ENCODE data around the gene SDR42E2. TPM values are rescaled to one million over a fixed set of nuclear protein-coding genes. Genes with fewer than 3 reads are reported as not detected.

Gene SDR42E2
- total and polyA plus RNA-seq, 7 experiments from 2014 or later, result 0.07 to 1.6 (median 0.81) TPM; not detected in 1

DNA sequence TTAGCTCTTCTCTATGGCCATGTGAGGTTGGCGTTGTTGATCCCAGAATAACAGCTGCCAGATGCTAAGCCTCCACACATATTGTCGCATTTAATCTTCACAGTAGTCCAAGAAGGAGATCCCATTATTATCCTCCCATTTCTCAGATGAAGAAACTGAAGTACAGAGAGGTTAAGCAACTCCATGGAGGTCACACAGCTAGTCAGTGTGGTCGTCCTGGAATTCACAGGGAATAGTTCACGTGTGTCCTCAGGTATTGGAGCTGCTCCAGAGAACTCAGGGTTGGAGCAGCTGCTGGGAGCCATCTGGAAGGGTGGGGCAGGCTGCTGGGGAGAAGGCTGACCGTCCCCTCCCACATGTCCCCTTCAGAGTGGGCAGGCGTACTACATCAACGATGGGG lies 19.5 kb downstream of the SDR42E2 start:
- H3K9me3 Mint-ChIP-seq, result peaks cover 0 to 4% (median 0%) of the 10 kb centered on the region in 11 donors

DNA sequence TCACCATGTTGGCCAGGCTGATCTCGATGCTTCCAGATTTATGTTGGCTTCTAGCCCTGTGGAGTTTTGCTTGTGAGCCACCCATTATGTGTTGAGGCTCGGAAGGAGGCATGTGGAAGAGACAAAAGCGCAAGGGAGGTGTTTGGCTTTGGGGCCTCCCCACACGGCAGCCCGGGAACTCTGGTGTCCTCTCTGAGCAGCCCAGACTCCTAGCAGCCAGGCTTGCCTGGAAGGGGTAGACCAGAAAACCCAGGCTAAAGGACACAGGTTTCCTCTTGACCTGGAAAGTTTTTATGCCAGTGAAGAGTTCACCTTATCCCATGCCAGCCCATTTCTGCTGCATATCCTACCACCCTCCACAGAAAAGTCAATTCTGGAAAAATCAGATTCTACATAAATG lies 21.0 kb downstream of the SDR42E2 start:
- ATAC-seq (no peak), DNase-seq (no peak)
- H3K9me3 Mint-ChIP-seq, result peaks cover 0 to 4% (median 0%) of the 10 kb centered on the region in 11 donors
- Histone ChIP-seq H3K4me3 (ENCODE audit: low read length) (no peak overlapping the region), H3K27me3 (ENCODE audit: control insufficient read depth in 2 of 2, insufficient read depth in 2 of 2, low read length in 2 of 2) (no peaks in the 10 kb centered on the region), H3K27ac (ENCODE audit: low read depth, low read length) (no peak overlapping the region), H3K4me1 (ENCODE audit: control insufficient read depth in 2 of 2, insufficient read depth in 2 of 2, low read length in 2 of 2) (peaks cover 3 to 9% of the 10 kb centered on the region in 2 donors), H3K36me3 (ENCODE audit: control insufficient read depth in 2 of 3, insufficient read depth in 3 of 3, low read length in 3 of 3) (no peaks in the 10 kb centered on the region), H3K9me3 (ENCODE audit: control insufficient read depth in 2 of 3, low read length in 3 of 3) (no peaks in the 10 kb centered on the region)
- peaks cover 0 to 3% (median 0%) of the 10 kb centered on the region in 5 donors for H3K27me3 Mint-ChIP-seq
- no peak overlapping the region for H3K4me3 Mint-ChIP-seq
- CTCF ChIA-PET, result no interaction called here
- H3K27ac Mint-ChIP-seq, result no peak overlapping the region
- POLR2A ChIA-PET, result interaction anchor here (0.6 kb wide), 1 partner anchor 13 kb away, joined by 3 read pairs; no protein-coding TSS in a partner anchor
- peaks cover 4 to 10% (median 6%) of the 10 kb centered on the region in 7 donors for H3K4me1 Mint-ChIP-seq
- peaks cover 0 to 15% (median 0%) of the 10 kb centered on the region in 5 donors for H3K36me3 Mint-ChIP-seq
- intact Hi-C loops (cut with micrococcal nuclease), result no loop called here

More for the DNA sequence above, 19.5 kb downstream of the SDR42E2 start:
- ChIA-PET CTCF (no interaction called here), POLR2A (no interaction called here)
- Mint-ChIP-seq H3K4me1 (peaks cover 0 to 4% (median 0%) of the 10 kb centered on the region in 7 donors), H3K27me3 (peaks cover 0 to 3% (median 0%) of the 10 kb centered on the region in 5 donors), H3K27ac (peak overlapping the region in 1 of 9 donors; percentile 49), H3K4me3 (no peak overlapping the region), H3K36me3 (peaks cover 0 to 15% (median 0%) of the 10 kb centered on the region in 5 donors)
- intact Hi-C loops (cut with micrococcal nuclease), result no loop called here
- Histone ChIP-seq H3K9me3 (ENCODE audit: control insufficient read depth in 2 of 3, low read length in 3 of 3) (no peaks in the 10 kb centered on the region), H3K4me3 (ENCODE audit: low read length) (no peak overlapping the region), H3K4me1 (ENCODE audit: control insufficient read depth in 2 of 2, insufficient read depth in 2 of 2, low read length in 2 of 2) (no peaks in the 10 kb centered on the region), H3K27ac (ENCODE audit: low read depth, low read length) (no peak overlapping the region), H3K27me3 (ENCODE audit: control insufficient read depth in 2 of 2, insufficient read depth in 2 of 2, low read length in 2 of 2) (no peaks in the 10 kb centered on the region), H3K36me3 (ENCODE audit: control insufficient read depth in 2 of 3, insufficient read depth in 3 of 3, low read length in 3 of 3) (no peaks in the 10 kb centered on the region)
- ATAC-seq (no peak), DNase-seq (no peak)

DNA sequence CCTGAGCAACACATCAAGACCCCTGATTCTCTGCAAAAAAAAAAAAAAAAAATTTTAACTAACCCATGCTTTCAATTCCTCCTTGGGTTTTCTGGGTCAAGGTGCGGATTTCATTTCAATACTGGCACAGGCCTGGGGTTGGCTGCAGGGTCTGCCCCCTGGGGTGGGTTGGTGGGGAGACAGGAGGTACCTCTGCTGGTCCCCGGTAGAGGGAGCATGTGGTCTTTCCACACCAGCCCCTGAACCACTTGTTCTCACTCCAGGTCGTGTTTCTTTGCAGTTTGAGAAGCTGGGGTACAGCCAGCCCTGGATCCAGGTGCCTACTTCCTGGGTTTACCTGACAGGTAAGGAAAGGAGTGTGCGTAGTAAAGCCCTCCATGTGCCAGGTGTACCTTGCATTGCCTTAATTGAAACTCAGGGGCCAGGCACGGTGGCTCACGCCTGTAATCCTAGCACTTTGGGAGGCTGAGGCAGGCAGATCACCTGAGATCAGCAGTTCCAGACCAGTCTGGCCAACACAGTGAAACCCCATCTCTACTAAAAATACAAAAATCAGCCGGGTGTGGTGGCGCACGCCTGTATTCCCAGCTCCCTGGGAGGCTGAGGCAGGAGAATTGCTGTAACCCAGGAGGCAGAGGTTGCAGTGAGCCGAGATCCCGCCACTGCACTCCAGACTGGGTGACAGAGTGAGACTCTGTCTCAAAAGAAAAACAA lies 21.8 kb downstream of the SDR42E2 start:
- no peak overlapping the region for H3K27ac ChIP-seq (ENCODE audit: low read depth, low read length)
- H3K27me3 ChIP-seq (ENCODE audit: control insufficient read depth in 2 of 2, insufficient read depth in 2 of 2, low read length in 2 of 2), result no peaks in the 10 kb centered on the region
- peaks cover 11 to 18% (median 13%) of the 10 kb centered on the region in 7 donors for H3K4me1 Mint-ChIP-seq
- H3K4me3 ChIP-seq (ENCODE audit: low read length), result no peak overlapping the region
- H3K9me3 Mint-ChIP-seq, result no peaks in the 10 kb centered on the region
- ChIA-PET POLR2A (no interaction called here), CTCF (interaction anchor here (0.6 to 0.7 kb wide), 2 partner anchors 183 to 473 kb away, joined by 3 read pairs; no protein-coding TSS in a partner anchor)
- H3K36me3 Mint-ChIP-seq, result peaks cover 0 to 8% (median 0%) of the 10 kb centered on the region in 5 donors
- ATAC-seq (peak; percentile 33), DNase-seq (peak in 3 of 9 donors; percentile 19 to 29 (median 29))
- peaks cover 11 to 16% of the 10 kb centered on the region in 2 donors for H3K4me1 ChIP-seq (ENCODE audit: control insufficient read depth in 2 of 2, insufficient read depth in 2 of 2, low read length in 2 of 2)
- H3K9me3 ChIP-seq (ENCODE audit: control insufficient read depth in 2 of 3, low read length in 3 of 3), result no peaks in the 10 kb centered on the region
- H3K27me3 Mint-ChIP-seq, result peaks cover 0 to 3% (median 0%) of the 10 kb centered on the region in 5 donors
- H3K4me3 Mint-ChIP-seq, result no peak overlapping the region
- peak overlapping the region in 1 of 9 donors; percentile 36 for H3K27ac Mint-ChIP-seq
- H3K36me3 ChIP-seq (ENCODE audit: control insufficient read depth in 2 of 3, insufficient read depth in 3 of 3, low read length in 3 of 3), result no peaks in the 10 kb centered on the region
- intact Hi-C loops (cut with micrococcal nuclease), result loop anchor here in 1 of 2 donors (1.0 kb wide), 1 partner anchor 113 kb away; the partner anchor contains the start of gene POLR3E

GRCh38 chr16:22184615-22184968 lies 22.3 kb downstream of the SDR42E2 start:
- Mint-ChIP-seq H3K27me3 (peaks cover 0 to 3% (median 0%) of the 10 kb centered on the region in 5 donors), H3K27ac (peak overlapping the region in 4 of 9 donors; percentile 17 to 80 (median 54)), H3K4me1 (peaks cover 15 to 23% (median 17%) of the 10 kb centered on the region in 7 donors), H3K9me3 (no peaks in the 10 kb centered on the region), H3K36me3 (peaks cover 0 to 7% (median 0%) of the 10 kb centered on the region in 5 donors), H3K4me3 (no peak overlapping the region)
- CTCF ChIA-PET, result interaction anchor here (0.6 to 2.0 kb wide), 3 partner anchors 23 to 183 kb away, joined by 3 to 5 read pairs (median 3); no protein-coding TSS in a partner anchor
- intact Hi-C loops (cut with micrococcal nuclease), result loop anchor here in 1 of 2 donors (1.0 kb wide), 1 partner anchor 113 kb away; the partner anchor contains the start of gene POLR3E
- no peak overlapping the region for H3K27ac ChIP-seq (ENCODE audit: low read depth, low read length)
- POLR2A ChIA-PET, result interaction anchor here (0.6 kb wide), 1 partner anchor 1471 kb away, joined by 3 read pairs; no protein-coding TSS in a partner anchor
- H3K4me1 ChIP-seq (ENCODE audit: control insufficient read depth in 2 of 2, insufficient read depth in 2 of 2, low read length in 2 of 2), result peaks cover 16 to 22% of the 10 kb centered on the region in 2 donors
- no peak overlapping the region for H3K4me3 ChIP-seq (ENCODE audit: low read length)
- no peak for ATAC-seq
- H3K27me3 ChIP-seq (ENCODE audit: control insufficient read depth in 2 of 2, insufficient read depth in 2 of 2, low read length in 2 of 2), result no peaks in the 10 kb centered on the region
- H3K9me3 ChIP-seq (ENCODE audit: control insufficient read depth in 2 of 3, low read length in 3 of 3), result no peaks in the 10 kb centered on the region
- H3K36me3 ChIP-seq (ENCODE audit: control insufficient read depth in 2 of 3, insufficient read depth in 3 of 3, low read length in 3 of 3), result no peaks in the 10 kb centered on the region
- no peak for DNase-seq

- no peaks in the 10 kb centered on the region for H3K36me3 ChIP-seq (ENCODE audit: control insufficient read depth in 2 of 3, insufficient read depth in 3 of 3, low read length in 3 of 3)
- peak overlapping the region; percentile 99 for H3K27ac ChIP-seq (ENCODE audit: low read depth, low read length)
- H3K4me1 ChIP-seq (ENCODE audit: control insufficient read depth in 2 of 2, insufficient read depth in 2 of 2, low read length in 2 of 2), result peaks cover 19 to 24% of the 10 kb centered on the region in 2 donors
- Mint-ChIP-seq H3K4me1 (peaks cover 15 to 30% (median 22%) of the 10 kb centered on the region in 7 donors), H3K36me3 (peaks cover 0 to 7% (median 0%) of the 10 kb centered on the region in 5 donors), H3K9me3 (no peaks in the 10 kb centered on the region), H3K27ac (peak overlapping the region in 8 of 9 donors; percentile 9 to 100 (median 90)), H3K27me3 (no peaks in the 10 kb centered on the region), H3K4me3 (no peak overlapping the region)
- H3K27me3 ChIP-seq (ENCODE audit: control insufficient read depth in 2 of 2, insufficient read depth in 2 of 2, low read length in 2 of 2), result no peaks in the 10 kb centered on the region
- ChIA-PET POLR2A (interaction anchor here (0.8 to 1.3 kb wide), 3 partner anchors 110 to 186 kb away, joined by 3 to 4 read pairs (median 3); partner anchors contain the start of genes PDZD9 and POLR3E), CTCF (interaction anchor here (1.0 to 2.0 kb wide), 5 partner anchors 109 to 185 kb away, joined by 3 to 5 read pairs (median 4); partner anchors contain the start of gene POLR3E)
- intact Hi-C loops (cut with micrococcal nuclease), result no loop called here
- no peaks in the 10 kb centered on the region for H3K9me3 ChIP-seq (ENCODE audit: control insufficient read depth in 2 of 3, low read length in 3 of 3)
- ATAC-seq (no peak), DNase-seq (no peak)
- H3K4me3 ChIP-seq (ENCODE audit: low read length), result no peak overlapping the region
Observed at GRCh38 chr16:22186517-22186916, 24.2 kb downstream of the SDR42E2 start.

- no peak for ATAC-seq
- Histone ChIP-seq H3K4me3 (ENCODE audit: low read length) (no peak overlapping the region), H3K27me3 (ENCODE audit: control insufficient read depth in 2 of 2, insufficient read depth in 2 of 2, low read length in 2 of 2) (no peaks in the 10 kb centered on the region), H3K27ac (ENCODE audit: low read depth, low read length) (peak overlapping the region; percentile 99), H3K4me1 (ENCODE audit: control insufficient read depth in 2 of 2, insufficient read depth in 2 of 2, low read length in 2 of 2) (peaks cover 34 to 39% of the 10 kb centered on the region in 2 donors), H3K36me3 (ENCODE audit: control insufficient read depth in 2 of 3, insufficient read depth in 3 of 3, low read length in 3 of 3) (no peaks in the 10 kb centered on the region), H3K9me3 (ENCODE audit: control insufficient read depth in 2 of 3, low read length in 3 of 3) (no peaks in the 10 kb centered on the region)
- DNase-seq, result no peak
- H3K27me3 Mint-ChIP-seq, result no peaks in the 10 kb centered on the region
- POLR2A ChIA-PET, result interaction anchor here (0.7 to 9.0 kb wide), 19 partner anchors 9 to 368 kb away, joined by 3 to 167 read pairs (median 8); partner anchors contain the start of genes EEF2K, MOSMO, POLR3E and UQCRC2
- no peaks in the 10 kb centered on the region for H3K9me3 Mint-ChIP-seq
- peaks cover 20 to 47% (median 38%) of the 10 kb centered on the region in 7 donors for H3K4me1 Mint-ChIP-seq
- H3K27ac Mint-ChIP-seq, result peak overlapping the region; percentile 98 to 100 (median 100)
- intact Hi-C loops (cut with micrococcal nuclease), result loop anchor here (1.0 to 2.0 kb wide), 8 partner anchors 25 to 539 kb away; partner anchors contain the start of genes PDZD9 (in 2 of the 2) and SDR42E2 (in 1 of the 2)
- H3K4me3 Mint-ChIP-seq, result peak overlapping the region in 6 of 10 donors; percentile 5 to 99 (median 92)
- CTCF ChIA-PET, result interaction anchor here (0.6 to 2.6 kb wide), 22 partner anchors 18 to 245 kb away, joined by 3 to 31 read pairs (median 4); partner anchors contain the start of genes EEF2K, MOSMO and POLR3E
- peaks cover 0 to 2% (median 0%) of the 10 kb centered on the region in 5 donors for H3K36me3 Mint-ChIP-seq
Observed at GRCh38 chr16:22188267-22188594, 25.9 kb downstream of the SDR42E2 start.
